Measurements from ENCODE around the gene POLR2I. TPM values are rescaled to one million over a fixed set of nuclear protein-coding genes. Genes with fewer than 3 reads are reported as not detected.

POLR2I gene
- total RNA-seq, 2 donors from 2014 or later = 102 to 132 TPM

- H3K4me1 ChIP-seq (ENCODE audit: control insufficient read depth, insufficient read depth, low read length) = no peaks in the 10 kb centered on the region
- H3K4me3 ChIP-seq (ENCODE audit: low read length) = no peak overlapping the region
- H3K9ac ChIP-seq (ENCODE audit: extremely low read depth, low read length, poor library complexity, severe bottlenecking) = no peak overlapping the region
- no peak overlapping the region for H3K27ac ChIP-seq (ENCODE audit: low read depth, low read length)
- DNase-seq = no peak
- H3K27me3 ChIP-seq (ENCODE audit: control insufficient read depth, insufficient read depth, low read length, poor library complexity, severe bottlenecking) = no peaks in the 10 kb centered on the region
- TF ChIP-seq, protein P1, sequence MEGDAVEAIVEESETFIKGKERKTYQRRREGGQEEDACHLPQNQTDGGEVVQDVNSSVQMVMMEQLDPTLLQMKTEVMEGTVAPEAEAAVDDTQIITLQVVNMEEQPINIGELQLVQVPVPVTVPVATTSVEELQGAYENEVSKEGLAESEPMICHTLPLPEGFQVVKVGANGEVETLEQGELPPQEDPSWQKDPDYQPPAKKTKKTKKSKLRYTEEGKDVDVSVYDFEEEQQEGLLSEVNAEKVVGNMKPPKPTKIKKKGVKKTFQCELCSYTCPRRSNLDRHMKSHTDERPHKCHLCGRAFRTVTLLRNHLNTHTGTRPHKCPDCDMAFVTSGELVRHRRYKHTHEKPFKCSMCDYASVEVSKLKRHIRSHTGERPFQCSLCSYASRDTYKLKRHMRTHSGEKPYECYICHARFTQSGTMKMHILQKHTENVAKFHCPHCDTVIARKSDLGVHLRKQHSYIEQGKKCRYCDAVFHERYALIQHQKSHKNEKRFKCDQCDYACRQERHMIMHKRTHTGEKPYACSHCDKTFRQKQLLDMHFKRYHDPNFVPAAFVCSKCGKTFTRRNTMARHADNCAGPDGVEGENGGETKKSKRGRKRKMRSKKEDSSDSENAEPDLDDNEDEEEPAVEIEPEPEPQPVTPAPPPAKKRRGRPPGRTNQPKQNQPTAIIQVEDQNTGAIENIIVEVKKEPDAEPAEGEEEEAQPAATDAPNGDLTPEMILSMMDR (conservative IDR thresholded peaks at IDR 0.05) = no peak
- H3K9me3 ChIP-seq (ENCODE audit: control insufficient read depth, low read length) = no peaks in the 10 kb centered on the region
- Mint-ChIP-seq H3K27ac (no peak overlapping the region), H3K4me1 (no peaks in the 10 kb centered on the region), H3K27me3 (ENCODE audit: insufficient read depth) (no peaks in the 10 kb centered on the region), H3K9me3 (no peaks in the 10 kb centered on the region), H3K4me3 (no peak overlapping the region), H3K36me3 (ENCODE audit: low read depth) (peaks cover 61% of the 10 kb centered on the region)
- peaks cover 62% of the 10 kb centered on the region for H3K36me3 ChIP-seq (ENCODE audit: control insufficient read depth, insufficient read depth, low read length)
- WGBS, 2 experiments (ENCODE audit: insufficient coverage in 1 of 2, insufficient read length in 1 of 2) = 90 to 92% methylated on average over 1 to 3 of the region's 3 CpGs
These were observed 33.3 kb downstream of the POLR2I start for GRCh38 chr19:36081385-36081784.

- Histone ChIP-seq H3K4me3 (ENCODE audit: low read length) (no peak overlapping the region), H3K36me3 (ENCODE audit: control insufficient read depth, insufficient read depth, low read length) (peaks cover 56% of the 10 kb centered on the region), H3K27me3 (ENCODE audit: control insufficient read depth, insufficient read depth, low read length, poor library complexity, severe bottlenecking) (no peaks in the 10 kb centered on the region), H3K27ac (ENCODE audit: low read depth, low read length) (no peak overlapping the region), H3K9me3 (ENCODE audit: control insufficient read depth, low read length) (no peaks in the 10 kb centered on the region), H3K4me1 (ENCODE audit: control insufficient read depth, insufficient read depth, low read length) (no peaks in the 10 kb centered on the region), H3K9ac (ENCODE audit: extremely low read depth, low read length, poor library complexity, severe bottlenecking) (no peak overlapping the region)
- H3K9me3 Mint-ChIP-seq = no peaks in the 10 kb centered on the region
- 97 to 100% methylated on average over 2 to 3 of the region's 3 CpGs for WGBS, 2 experiments (ENCODE audit: insufficient coverage in 1 of 2, insufficient read length in 1 of 2)
- no peaks in the 10 kb centered on the region for H3K27me3 Mint-ChIP-seq (ENCODE audit: insufficient read depth)
- H3K4me1 Mint-ChIP-seq = no peaks in the 10 kb centered on the region
- no peak overlapping the region for H3K27ac Mint-ChIP-seq
- DNase-seq = no peak
- no peak overlapping the region for H3K4me3 Mint-ChIP-seq
- TF ChIP-seq, protein P1 (conservative IDR thresholded peaks at IDR 0.05) = no peak
- peaks cover 55% of the 10 kb centered on the region for H3K36me3 Mint-ChIP-seq (ENCODE audit: low read depth)
These were observed 35.2 kb downstream of the POLR2I start for GRCh38 chr19:36079389-36079945.

DNA sequence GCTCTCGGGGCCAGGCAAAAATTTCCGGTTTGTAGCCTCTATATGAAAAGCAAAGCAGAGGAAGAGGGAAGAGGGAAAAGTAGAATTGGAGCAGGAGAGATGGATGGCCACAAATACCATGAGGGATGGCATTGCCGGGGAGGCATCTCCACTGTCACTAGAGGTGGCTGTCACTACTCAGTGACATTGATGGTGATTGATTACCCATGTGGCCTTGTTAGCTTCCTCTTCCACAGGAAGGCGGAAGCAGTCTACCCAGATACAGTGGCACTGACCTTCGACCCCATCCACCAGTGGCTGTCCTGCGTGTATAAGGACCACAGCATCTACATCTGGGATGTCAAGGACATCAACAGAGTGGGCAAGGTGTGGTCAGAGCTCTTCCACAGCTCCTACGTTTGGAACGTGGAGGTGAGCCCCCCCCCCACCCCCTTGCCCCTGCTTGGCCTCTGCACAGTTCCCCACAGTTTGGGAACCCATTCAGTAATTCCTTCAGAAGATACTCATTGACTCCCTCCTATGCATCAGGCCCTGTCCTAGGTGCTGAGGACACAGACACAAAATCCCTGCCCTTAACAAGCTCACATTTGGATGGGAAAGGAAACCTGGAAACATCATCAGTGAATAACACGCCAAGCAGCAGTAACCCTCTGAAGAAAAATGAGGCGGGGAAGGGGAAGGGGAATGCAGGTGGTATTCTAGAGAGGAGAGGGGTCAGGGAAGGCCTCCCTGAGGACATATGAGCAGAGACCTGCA lies 41.4 kb downstream of the POLR2I start:
- H3K36me3 Mint-ChIP-seq (ENCODE audit: low read depth) = peaks cover 46% of the 10 kb centered on the region
- H3K9me3 ChIP-seq (ENCODE audit: control insufficient read depth, low read length) = no peaks in the 10 kb centered on the region
- H3K9ac ChIP-seq (ENCODE audit: extremely low read depth, low read length, poor library complexity, severe bottlenecking) = no peak overlapping the region
- no peak overlapping the region for H3K4me3 ChIP-seq (ENCODE audit: low read length)
- H3K27ac ChIP-seq (ENCODE audit: low read depth, low read length) = no peak overlapping the region
- H3K4me1 Mint-ChIP-seq = no peaks in the 10 kb centered on the region
- H3K36me3 ChIP-seq (ENCODE audit: control insufficient read depth, insufficient read depth, low read length) = peaks cover 40% of the 10 kb centered on the region
- 86 to 87% methylated on average over 6 to 10 of the region's 10 CpGs for WGBS, 2 experiments (ENCODE audit: insufficient coverage in 1 of 2, insufficient read length in 1 of 2)
- no peaks in the 10 kb centered on the region for H3K27me3 ChIP-seq (ENCODE audit: control insufficient read depth, insufficient read depth, low read length, poor library complexity, severe bottlenecking)
- TF ChIP-seq, protein P1 (conservative IDR thresholded peaks at IDR 0.05) = no peak
- H3K4me1 ChIP-seq (ENCODE audit: control insufficient read depth, insufficient read depth, low read length) = no peaks in the 10 kb centered on the region
- no peaks in the 10 kb centered on the region for H3K27me3 Mint-ChIP-seq (ENCODE audit: insufficient read depth)
- peaks cover 12% of the 10 kb centered on the region for H3K9me3 Mint-ChIP-seq
- no peak overlapping the region for H3K4me3 Mint-ChIP-seq
- no peak overlapping the region for H3K27ac Mint-ChIP-seq
- no peak for DNase-seq

All from endodermal cell (in vitro differentiated cells).